Muscle of leg (tissue), 11 donors: ENCODE results near the gene IBA57. TPM values are rescaled to one million over a fixed set of nuclear protein-coding genes. Genes with fewer than 3 reads are reported as not detected.

ENCODE experiments used
- DNase-seq: peaks from one replicate; pipeline ENCODE4 v3.0.0; 2013
- H3K27ac ChIP-seq: one replicate; pipeline ENCODE4 v1.5.1; 2013; ENCODE audit warnings: mild to moderate bottlenecking, low read length, control low read depth
- H3K27me3 ChIP-seq: one replicate; pipeline ENCODE4 v1.6.1; 2013; ENCODE audit warnings: low read length; ENCODE audit not compliant: control insufficient read depth, insufficient read depth
- H3K36me3 ChIP-seq: one replicate; pipeline ENCODE4 v1.6.1; 2013; ENCODE audit warnings: low read length; ENCODE audit not compliant: control insufficient read depth, insufficient read depth
- H3K4me1 ChIP-seq: one replicate; pipeline ENCODE4 v1.6.1; 2013; ENCODE audit warnings: low read length; ENCODE audit not compliant: control insufficient read depth, insufficient read depth
- H3K4me3 ChIP-seq: one replicate; pipeline ENCODE4 v1.5.1; 2013; ENCODE audit warnings: low read length, control low read depth
- H3K9me3 ChIP-seq: replicated peaks from 2 replicates; pipeline ENCODE4 v1.6.1; 2013; ENCODE audit warnings: low read depth, low read length; ENCODE audit not compliant: control insufficient read depth
- WGBS: methylation state at CpG from one replicate; pipeline ENCODE4 v1.1.5; 2013; ENCODE audit warnings: missing lambda C conversion rate; ENCODE audit not compliant: insufficient coverage; 5-methylcytosine and 5-hydroxymethylcytosine counted together
- polyA plus RNA-seq, 8 donors: library from polyadenylated mRNA; unstranded; fragments of 120-200 nt; gene quantifications; one replicate each; pipeline versions ENCODE4 v1.2.1 to v1.2.3, GENCODE V29; 2013; ENCODE audit warnings: inconsistent platforms in 1 of 8, low replicate concordance in 1 of 8; ENCODE audit not compliant: insufficient read length in 8 of 8, insufficient read depth in 1 of 8
- total RNA-seq: library from RNA; stranded (reverse); fragments of 120-200 nt; gene quantifications from one replicate; pipeline ENCODE4 v1.2.4, GENCODE V29; 2013

IBA57 gene
- total and polyA plus RNA-seq, 9 donors, result 3.2 to 5.6 (median 4.6) TPM

- peaks cover 47% of the 10 kb centered on the region for H3K4me1 ChIP-seq
- H3K4me3 ChIP-seq, result no peak overlapping the region
- no peak for DNase-seq
Observed at GRCh38 chr1:228150120-228150460, 15.5 kb upstream of the IBA57 start.

DNA sequence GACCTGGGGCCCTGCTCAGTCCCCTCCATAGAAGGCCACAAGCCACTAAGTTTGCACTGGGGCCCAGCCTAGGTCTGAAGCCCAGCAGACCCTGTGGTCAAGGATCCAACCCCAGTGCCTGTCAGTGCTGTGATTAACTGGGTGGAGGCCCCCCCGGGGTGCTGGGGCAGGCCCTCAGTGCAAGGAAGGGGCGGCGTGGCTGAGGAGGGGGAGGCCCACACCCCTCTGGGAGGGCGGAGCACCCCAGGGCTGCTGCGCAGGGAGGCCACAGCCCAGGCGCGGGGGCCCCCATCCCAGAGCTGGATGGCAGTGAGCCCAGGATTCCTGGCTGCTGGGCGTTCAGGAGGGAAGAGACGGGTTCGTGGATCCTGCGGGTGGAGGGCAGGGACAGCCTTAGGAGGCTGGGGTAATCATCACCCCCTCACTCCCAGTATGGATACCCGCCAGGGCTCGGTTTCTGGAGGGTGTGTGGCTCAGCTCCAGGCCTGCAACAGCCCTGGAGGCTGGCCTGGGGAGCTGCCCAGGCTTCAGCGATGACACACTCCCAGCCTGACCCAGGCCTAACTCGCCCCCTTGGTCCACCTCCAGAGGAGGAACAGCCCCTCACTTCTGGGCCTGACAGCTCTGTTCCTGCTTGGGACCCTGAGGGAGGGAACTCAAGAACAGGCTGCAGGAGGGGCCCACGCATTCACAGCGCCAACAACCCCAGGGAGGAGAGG lies 15.0 kb upstream of the IBA57 start:
- Histone ChIP-seq H3K27me3 (no peaks in the 10 kb centered on the region), H3K4me1 (peaks cover 50% of the 10 kb centered on the region), H3K36me3 (peaks cover 33% of the 10 kb centered on the region), H3K27ac (peak overlapping the region; percentile 39), H3K9me3 (no peaks in the 10 kb centered on the region), H3K4me3 (no peak overlapping the region)
- DNase-seq, result peak; percentile 88
- WGBS, result 15% methylated on average over 7 of the region's 17 CpGs

More at GRCh38 chr1:228150120-228150460, 15.5 kb upstream of the IBA57 start:
- Histone ChIP-seq H3K36me3 (peaks cover 37% of the 10 kb centered on the region), H3K27ac (peak overlapping the region; percentile 39), H3K9me3 (no peaks in the 10 kb centered on the region), H3K27me3 (no peaks in the 10 kb centered on the region)
- 50% methylated on average over 1 of the region's 7 CpGs for WGBS

DNA sequence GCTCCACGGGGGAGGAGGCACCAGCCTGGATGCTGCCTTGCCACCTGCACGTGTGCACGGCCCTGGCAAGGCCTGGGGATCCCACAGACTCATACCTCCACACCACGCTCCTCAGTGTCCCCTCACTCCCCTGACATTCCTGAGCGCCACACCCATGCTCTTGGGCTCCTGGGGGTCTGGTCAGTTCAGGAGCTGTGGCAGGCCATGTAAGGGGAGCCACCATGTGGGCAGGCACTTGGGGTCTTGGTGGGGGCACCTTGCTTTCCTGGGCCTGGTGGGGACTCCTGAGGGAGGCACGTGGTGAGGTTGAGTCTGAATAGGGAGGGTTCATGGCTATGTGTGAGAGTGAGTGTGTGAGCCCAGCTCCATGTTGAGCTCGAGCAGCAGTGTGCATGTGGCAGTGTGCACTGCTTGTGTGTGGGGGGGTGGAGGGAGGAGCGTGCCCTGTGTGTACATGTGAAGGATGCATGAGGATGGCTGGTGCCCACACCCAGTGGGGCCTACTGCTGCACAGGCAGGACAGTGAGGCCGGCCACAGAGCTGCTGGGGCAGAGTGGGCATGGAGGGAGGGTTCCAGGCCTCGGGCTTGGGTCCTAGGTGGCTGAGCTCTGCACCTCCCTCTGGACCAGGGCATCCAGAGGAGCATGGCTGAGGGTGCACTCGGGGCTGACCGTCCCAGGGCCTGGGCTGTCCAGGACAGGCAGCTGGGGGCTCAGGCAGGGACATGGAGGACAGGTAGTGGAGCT lies 14.3 kb upstream of the IBA57 start:
- Histone ChIP-seq H3K36me3 (peaks cover 26% of the 10 kb centered on the region), H3K4me1 (peaks cover 50% of the 10 kb centered on the region), H3K27ac (peak overlapping the region; percentile 39), H3K9me3 (no peaks in the 10 kb centered on the region), H3K27me3 (no peaks in the 10 kb centered on the region), H3K4me3 (no peak overlapping the region)
- 66% methylated on average over 10 of the region's 12 CpGs for WGBS
- no peak for DNase-seq

GRCh38 chr1:228152097-228152917 lies 13.3 kb upstream of the IBA57 start:
- Histone ChIP-seq H3K4me3 (no peak overlapping the region), H3K36me3 (peaks cover 17% of the 10 kb centered on the region), H3K27ac (no peak overlapping the region), H3K4me1 (peaks cover 50% of the 10 kb centered on the region), H3K27me3 (peaks cover 9% of the 10 kb centered on the region), H3K9me3 (no peaks in the 10 kb centered on the region)
- 83% methylated on average over 12 of the region's 19 CpGs for WGBS
- no peak for DNase-seq

DNA sequence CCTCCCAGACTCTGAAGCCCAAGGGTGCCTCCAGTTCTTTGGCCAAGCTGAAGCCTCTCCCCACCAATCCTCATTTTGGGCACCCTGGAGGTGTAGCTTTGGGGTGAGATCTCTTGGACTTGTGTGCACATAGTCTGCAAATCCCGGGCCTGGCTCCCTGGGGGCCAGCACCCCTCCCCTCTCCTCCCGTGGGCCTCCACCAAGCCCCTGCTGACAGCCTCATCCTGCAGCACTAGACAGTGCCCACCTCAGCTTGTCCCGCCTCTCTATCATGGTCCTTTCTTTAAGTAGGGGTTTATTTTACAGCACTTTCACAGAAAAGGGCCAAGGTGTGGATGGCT lies 12.7 kb upstream of the IBA57 start:
- no peaks in the 10 kb centered on the region for H3K9me3 ChIP-seq
- H3K27me3 ChIP-seq, result peaks cover 14% of the 10 kb centered on the region
- H3K27ac ChIP-seq, result no peak overlapping the region
- H3K4me1 ChIP-seq, result peaks cover 48% of the 10 kb centered on the region
- no peak for DNase-seq
- WGBS, result no CpG with 5 or more reads among the region's 3 CpGs
- no peak overlapping the region for H3K4me3 ChIP-seq
- peaks cover 11% of the 10 kb centered on the region for H3K36me3 ChIP-seq

DNA sequence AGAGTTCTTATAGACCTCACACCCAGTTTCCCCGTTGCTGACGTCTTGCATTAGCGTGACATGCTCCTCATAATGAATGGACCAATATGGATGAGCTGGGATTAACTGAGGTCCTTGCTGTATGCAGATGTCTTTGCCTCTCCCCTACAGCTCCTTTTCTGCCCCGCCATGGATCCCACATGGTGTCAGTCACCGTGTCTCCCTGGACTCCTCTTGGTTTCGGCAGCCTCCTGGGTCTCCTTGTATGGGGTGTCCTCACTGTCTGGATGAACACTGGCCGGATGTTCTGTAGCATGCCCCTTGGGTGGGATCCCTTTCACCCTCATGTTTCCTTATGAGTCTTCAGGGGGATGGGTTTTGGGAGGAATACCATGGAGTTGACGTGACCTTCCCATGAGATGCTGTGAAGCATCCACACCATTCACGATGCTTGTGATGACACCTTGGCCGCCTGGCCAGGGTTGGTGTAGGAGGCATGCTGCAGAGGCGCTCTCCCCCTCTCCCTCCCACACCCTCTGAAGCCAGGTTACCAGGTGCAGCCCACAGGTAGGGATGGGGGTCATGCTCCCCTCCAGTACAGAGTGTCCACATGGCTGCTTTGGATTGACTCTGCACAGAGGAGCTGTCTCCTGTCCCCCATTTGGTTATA lies 11.5 kb upstream of the IBA57 start:
- no peaks in the 10 kb centered on the region for H3K9me3 ChIP-seq
- peaks cover 24% of the 10 kb centered on the region for H3K27me3 ChIP-seq
- DNase-seq, result no peak
- peaks cover 1% of the 10 kb centered on the region for H3K36me3 ChIP-seq
- 100% methylated on average over 1 of the region's 11 CpGs for WGBS
- H3K4me1 ChIP-seq, result peaks cover 43% of the 10 kb centered on the region
- H3K27ac ChIP-seq, result no peak overlapping the region
- H3K4me3 ChIP-seq, result no peak overlapping the region

GRCh38 chr1:228154670-228155571 lies 10.7 kb upstream of the IBA57 start:
- Histone ChIP-seq H3K27me3 (peaks cover 32% of the 10 kb centered on the region), H3K4me3 (no peak overlapping the region), H3K27ac (no peak overlapping the region), H3K36me3 (no peaks in the 10 kb centered on the region), H3K9me3 (no peaks in the 10 kb centered on the region), H3K4me1 (peaks cover 37% of the 10 kb centered on the region)
- no peak for DNase-seq
- 71% methylated on average over 17 of the region's 20 CpGs for WGBS

- Histone ChIP-seq H3K4me1 (peaks cover 27% of the 10 kb centered on the region), H3K27me3 (peaks cover 38% of the 10 kb centered on the region), H3K9me3 (no peaks in the 10 kb centered on the region), H3K4me3 (no peak overlapping the region), H3K27ac (no peak overlapping the region), H3K36me3 (no peaks in the 10 kb centered on the region)
- DNase-seq, result no peak
- 89% methylated on average over 14 of the region's 16 CpGs for WGBS
Observed at GRCh38 chr1:228155596-228156514, 9.7 kb upstream of the IBA57 start.
